Smooth muscle cell (in vitro differentiated cells): ENCODE data around the gene AMOT. TPM values are rescaled to one million over a fixed set of nuclear protein-coding genes. Genes with fewer than 3 reads are reported as not detected.
A peak's percentile ranks its signal among the peaks of the same experiment; 100 is the strongest.

Experiments used
- DNase-seq: peaks from one replicate; lab custom pipeline; 2025; ENCODE audit not compliant: unreplicated experiment; lab: John Stamatoyannopoulos, UW
- H2AFZ ChIP-seq: fragments of 200-600 bp; sonication (generic); 2 replicates; pipeline ENCODE4 v1.6.0; 2016; ENCODE audit warnings: antibody characterized with exemption, low read depth, mild to moderate bottlenecking
- H3F3A ChIP-seq: fragments of 200-600 bp; sonication (generic); 2 replicates; pipeline ENCODE4 v1.6.0; 2017; ENCODE audit warnings: antibody characterized with exemption, low read depth
- H3K27ac ChIP-seq: fragments of 200-600 bp; sonication (generic); 2 replicates; pipeline ENCODE4 v1.5.1; 2016; ENCODE audit warnings: low read depth, mild to moderate bottlenecking
- H3K27me3 ChIP-seq: fragments of 200-600 bp; sonication (generic); 2 replicates; pipeline ENCODE4 v1.6.1; 2016; ENCODE audit warnings: low read depth, mild to moderate bottlenecking
- H3K36me3 ChIP-seq: fragments of 200-600 bp; sonication (generic); 2 replicates; pipeline ENCODE4 v1.5.1; 2016; ENCODE audit warnings: low read depth
- H3K4me1 ChIP-seq: fragments of 200-600 bp; sonication (generic); 2 replicates; pipeline ENCODE4 v1.5.1; 2016; ENCODE audit warnings: low read depth
- H3K4me2 ChIP-seq: fragments of 200-600 bp; sonication (generic); 2 replicates; pipeline ENCODE4 v1.6.0; 2016; ENCODE audit warnings: mild to moderate bottlenecking
- H3K4me3 ChIP-seq: fragments of 200-600 bp; sonication (generic); 2 replicates; pipeline ENCODE4 v1.5.1; 2016; ENCODE audit warnings: mild to moderate bottlenecking
- H3K79me2 ChIP-seq: fragments of 200-600 bp; sonication (generic); 2 replicates; pipeline ENCODE4 v1.6.0; 2016; ENCODE audit warnings: low read depth, mild to moderate bottlenecking
- H3K9ac ChIP-seq: fragments of 200-600 bp; sonication (generic); 2 replicates; pipeline ENCODE4 v1.6.0; 2016; ENCODE audit warnings: low read depth
- H3K9me3 ChIP-seq: fragments of 200-600 bp; sonication (generic); replicated peaks from 2 replicates; pipeline ENCODE4 v1.5.1; 2016; ENCODE audit warnings: low read depth
- H4K20me1 ChIP-seq: fragments of 200-600 bp; sonication (generic); 2 replicates; pipeline ENCODE4 v1.6.0; 2016; ENCODE audit warnings: low read depth
- WGBS: methylation state at CpG from one replicate; pipeline ENCODE4 v1.1.7; 2016; ENCODE audit warnings: low lambda C conversion rate; 5-methylcytosine and 5-hydroxymethylcytosine counted together
- polyA plus RNA-seq: library from polyadenylated mRNA; unstranded; fragments of >200 nt; fragmentation: Nextera tagmentation; extraction: Ambion mirVana; gene quantifications from 2 replicates; pipeline ENCODE4 v1.2.1, GENCODE V29; 2016
- total RNA-seq: library from RNA; depleted of rRNA; stranded (reverse); fragments of >200 nt; gene quantifications from 2 replicates; pipeline ENCODE4 v1.2.3, GENCODE V29; 2014
- TF ChIP-seq, protein P1 (sequence below): fragments of 200-600 bp; sonication (generic); IDR thresholded peaks from 2 replicates; pipeline ENCODE4 v1.5.1; 2017; ENCODE audit warnings: borderline replicate concordance, mild to moderate bottlenecking, antibody characterized with exemption; ENCODE audit not compliant: insufficient read depth, poor library complexity, severe bottlenecking

The AMOT gene, protein sequence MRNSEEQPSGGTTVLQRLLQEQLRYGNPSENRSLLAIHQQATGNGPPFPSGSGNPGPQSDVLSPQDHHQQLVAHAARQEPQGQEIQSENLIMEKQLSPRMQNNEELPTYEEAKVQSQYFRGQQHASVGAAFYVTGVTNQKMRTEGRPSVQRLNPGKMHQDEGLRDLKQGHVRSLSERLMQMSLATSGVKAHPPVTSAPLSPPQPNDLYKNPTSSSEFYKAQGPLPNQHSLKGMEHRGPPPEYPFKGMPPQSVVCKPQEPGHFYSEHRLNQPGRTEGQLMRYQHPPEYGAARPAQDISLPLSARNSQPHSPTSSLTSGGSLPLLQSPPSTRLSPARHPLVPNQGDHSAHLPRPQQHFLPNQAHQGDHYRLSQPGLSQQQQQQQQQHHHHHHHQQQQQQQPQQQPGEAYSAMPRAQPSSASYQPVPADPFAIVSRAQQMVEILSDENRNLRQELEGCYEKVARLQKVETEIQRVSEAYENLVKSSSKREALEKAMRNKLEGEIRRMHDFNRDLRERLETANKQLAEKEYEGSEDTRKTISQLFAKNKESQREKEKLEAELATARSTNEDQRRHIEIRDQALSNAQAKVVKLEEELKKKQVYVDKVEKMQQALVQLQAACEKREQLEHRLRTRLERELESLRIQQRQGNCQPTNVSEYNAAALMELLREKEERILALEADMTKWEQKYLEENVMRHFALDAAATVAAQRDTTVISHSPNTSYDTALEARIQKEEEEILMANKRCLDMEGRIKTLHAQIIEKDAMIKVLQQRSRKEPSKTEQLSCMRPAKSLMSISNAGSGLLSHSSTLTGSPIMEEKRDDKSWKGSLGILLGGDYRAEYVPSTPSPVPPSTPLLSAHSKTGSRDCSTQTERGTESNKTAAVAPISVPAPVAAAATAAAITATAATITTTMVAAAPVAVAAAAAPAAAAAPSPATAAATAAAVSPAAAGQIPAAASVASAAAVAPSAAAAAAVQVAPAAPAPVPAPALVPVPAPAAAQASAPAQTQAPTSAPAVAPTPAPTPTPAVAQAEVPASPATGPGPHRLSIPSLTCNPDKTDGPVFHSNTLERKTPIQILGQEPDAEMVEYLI
- 56.9 and 66.6 TPM in 2 replicates for total RNA-seq
- polyA plus RNA-seq = 10.0 and 37.9 TPM in 2 replicates

DNA sequence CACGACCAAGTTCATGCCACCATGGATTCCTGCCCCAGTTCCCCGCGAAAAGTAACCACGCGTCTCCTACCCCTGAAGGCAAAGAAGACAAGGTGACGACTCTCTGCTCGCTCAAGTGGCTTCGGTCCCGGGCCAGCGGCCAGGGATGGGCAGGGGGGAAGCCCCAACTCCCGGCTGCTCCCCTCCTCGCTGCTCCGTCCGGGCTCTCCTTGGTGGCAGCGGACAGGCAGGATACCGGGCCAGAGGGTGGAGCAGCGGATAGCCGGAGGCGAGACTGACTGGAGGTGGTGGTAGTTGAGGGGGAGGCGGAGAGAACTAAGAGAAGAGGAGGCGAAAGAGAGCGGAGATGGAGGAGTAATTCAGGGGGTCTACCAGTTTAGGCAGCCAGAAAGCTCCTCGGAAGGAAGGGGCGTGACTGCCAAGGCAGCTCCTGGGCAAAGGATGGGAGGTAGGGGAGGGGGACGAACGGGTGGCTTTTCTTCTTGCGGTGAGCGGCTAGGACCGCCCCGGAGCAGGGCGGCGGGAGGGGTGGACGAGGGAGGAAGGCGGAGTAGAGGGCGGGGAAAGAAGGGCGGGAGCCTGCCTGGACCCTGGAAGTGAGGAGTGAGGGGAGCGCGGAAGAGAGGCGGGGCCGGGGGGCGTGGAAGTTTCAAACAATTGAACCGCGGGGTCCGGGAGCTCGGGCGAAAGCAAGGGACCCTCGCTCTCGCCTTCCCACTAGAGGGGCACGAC, at the start of gene AMOT:
TSS of gene AMOT (minus strand) at position 450 of the 732 bp plus-strand sequence. CDS start 17,705 bp downstream, outside the sequence.
- peak within 1 kb of the TSS; percentile 46 for H3K9ac ChIP-seq

DNA sequence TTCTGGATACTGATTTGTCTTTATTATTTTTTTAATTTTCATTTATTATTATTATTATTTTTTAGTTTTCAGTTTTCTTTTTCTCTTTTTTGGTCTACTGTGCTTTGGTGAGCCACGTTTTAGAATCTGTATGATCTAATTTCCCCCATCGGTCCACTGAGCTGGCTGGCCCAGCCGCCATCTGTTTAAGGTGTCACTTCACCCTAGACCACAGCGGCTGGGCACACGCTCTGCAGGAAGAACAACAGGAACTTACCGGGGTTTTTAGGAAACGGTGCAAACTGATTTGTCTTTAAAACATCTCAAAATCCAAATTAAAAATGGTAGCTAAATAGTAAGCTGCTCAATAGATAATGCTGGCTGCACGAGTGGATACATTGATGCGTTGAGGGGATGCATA, 48.8 kb upstream of the AMOT start:
- H3F3A ChIP-seq = peaks cover 4% of the 10 kb centered on the region
- no peak overlapping the region for H3K9ac ChIP-seq
- TF ChIP-seq, protein P1, sequence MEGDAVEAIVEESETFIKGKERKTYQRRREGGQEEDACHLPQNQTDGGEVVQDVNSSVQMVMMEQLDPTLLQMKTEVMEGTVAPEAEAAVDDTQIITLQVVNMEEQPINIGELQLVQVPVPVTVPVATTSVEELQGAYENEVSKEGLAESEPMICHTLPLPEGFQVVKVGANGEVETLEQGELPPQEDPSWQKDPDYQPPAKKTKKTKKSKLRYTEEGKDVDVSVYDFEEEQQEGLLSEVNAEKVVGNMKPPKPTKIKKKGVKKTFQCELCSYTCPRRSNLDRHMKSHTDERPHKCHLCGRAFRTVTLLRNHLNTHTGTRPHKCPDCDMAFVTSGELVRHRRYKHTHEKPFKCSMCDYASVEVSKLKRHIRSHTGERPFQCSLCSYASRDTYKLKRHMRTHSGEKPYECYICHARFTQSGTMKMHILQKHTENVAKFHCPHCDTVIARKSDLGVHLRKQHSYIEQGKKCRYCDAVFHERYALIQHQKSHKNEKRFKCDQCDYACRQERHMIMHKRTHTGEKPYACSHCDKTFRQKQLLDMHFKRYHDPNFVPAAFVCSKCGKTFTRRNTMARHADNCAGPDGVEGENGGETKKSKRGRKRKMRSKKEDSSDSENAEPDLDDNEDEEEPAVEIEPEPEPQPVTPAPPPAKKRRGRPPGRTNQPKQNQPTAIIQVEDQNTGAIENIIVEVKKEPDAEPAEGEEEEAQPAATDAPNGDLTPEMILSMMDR = no peak
- no peak overlapping the region for H3K4me3 ChIP-seq
- no peak overlapping the region for H3K27ac ChIP-seq
- peak overlapping the region; percentile 2 for H3K4me2 ChIP-seq
- H2AFZ ChIP-seq = no peak overlapping the region
- no peaks in the 10 kb centered on the region for H3K9me3 ChIP-seq
- H3K4me1 ChIP-seq = no peaks in the 10 kb centered on the region
- no peaks in the 10 kb centered on the region for H4K20me1 ChIP-seq
- H3K79me2 ChIP-seq = no peaks in the 10 kb centered on the region
- H3K27me3 ChIP-seq = no peaks in the 10 kb centered on the region
- 66% methylated on average over 9 of the region's 9 CpGs for WGBS
- no peaks in the 10 kb centered on the region for H3K36me3 ChIP-seq
- no peak for DNase-seq

More for the DNA sequence above, at the start of gene AMOT:
- peak within 1 kb of the TSS; percentile 76 for H3K4me3 ChIP-seq
- H3K36me3 ChIP-seq = no peaks in the 10 kb centered on the region
- peak within 1 kb of the TSS; percentile 39 for H3K27ac ChIP-seq
- TF ChIP-seq, protein P1 = no peak
- peaks cover 45% of the 10 kb centered on the region for H3K79me2 ChIP-seq
- peaks cover 10% of the 10 kb centered on the region for H3F3A ChIP-seq
- H4K20me1 ChIP-seq = no peaks in the 10 kb centered on the region
- DNase-seq = peak; percentile 79
- no peaks in the 10 kb centered on the region for H3K27me3 ChIP-seq
- H3K4me1 ChIP-seq = peaks cover 25% of the 10 kb centered on the region
- H2AFZ ChIP-seq = peak within 1 kb of the TSS; percentile 93
- H3K4me2 ChIP-seq = peak within 1 kb of the TSS; percentile 82
- H3K9me3 ChIP-seq = no peaks in the 10 kb centered on the region
- WGBS = 1% methylated on average over 35 of the region's 49 CpGs

DNA sequence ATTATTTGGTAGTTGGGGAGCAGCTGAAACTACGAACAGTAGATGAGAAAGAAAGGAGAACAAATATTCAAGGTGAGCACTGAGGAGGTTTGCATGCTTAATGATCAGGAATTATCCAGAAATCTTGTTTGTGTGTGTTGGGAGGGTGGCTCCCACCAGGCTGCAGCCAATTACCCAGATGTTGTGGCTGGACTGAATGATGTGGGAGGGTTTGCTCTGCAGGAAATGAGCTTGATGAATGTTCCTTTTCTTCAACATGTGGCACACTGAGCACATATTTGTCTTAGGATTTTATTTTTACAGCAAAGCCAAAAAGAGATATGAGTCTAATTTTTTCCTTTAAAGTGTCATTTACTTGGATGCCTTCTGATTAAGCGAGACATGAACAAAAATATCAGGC, 48.3 kb upstream of the AMOT start:
- WGBS = 70% methylated on average over 2 of the region's 2 CpGs
- H2AFZ ChIP-seq = peak overlapping the region; percentile 6
- TF ChIP-seq, protein P1 = no peak
- H4K20me1 ChIP-seq = no peaks in the 10 kb centered on the region
- peak overlapping the region; percentile 2 for H3K4me2 ChIP-seq
- H3K9me3 ChIP-seq = no peaks in the 10 kb centered on the region
- no peaks in the 10 kb centered on the region for H3K36me3 ChIP-seq
- no peaks in the 10 kb centered on the region for H3K79me2 ChIP-seq
- peaks cover 4% of the 10 kb centered on the region for H3F3A ChIP-seq
- no peak for DNase-seq
- no peaks in the 10 kb centered on the region for H3K4me1 ChIP-seq
- no peak overlapping the region for H3K27ac ChIP-seq
- no peak overlapping the region for H3K4me3 ChIP-seq
- no peaks in the 10 kb centered on the region for H3K27me3 ChIP-seq
- H3K9ac ChIP-seq = no peak overlapping the region
